ENCODE data around the gene GGACT.

The GGACT gene

DNA sequence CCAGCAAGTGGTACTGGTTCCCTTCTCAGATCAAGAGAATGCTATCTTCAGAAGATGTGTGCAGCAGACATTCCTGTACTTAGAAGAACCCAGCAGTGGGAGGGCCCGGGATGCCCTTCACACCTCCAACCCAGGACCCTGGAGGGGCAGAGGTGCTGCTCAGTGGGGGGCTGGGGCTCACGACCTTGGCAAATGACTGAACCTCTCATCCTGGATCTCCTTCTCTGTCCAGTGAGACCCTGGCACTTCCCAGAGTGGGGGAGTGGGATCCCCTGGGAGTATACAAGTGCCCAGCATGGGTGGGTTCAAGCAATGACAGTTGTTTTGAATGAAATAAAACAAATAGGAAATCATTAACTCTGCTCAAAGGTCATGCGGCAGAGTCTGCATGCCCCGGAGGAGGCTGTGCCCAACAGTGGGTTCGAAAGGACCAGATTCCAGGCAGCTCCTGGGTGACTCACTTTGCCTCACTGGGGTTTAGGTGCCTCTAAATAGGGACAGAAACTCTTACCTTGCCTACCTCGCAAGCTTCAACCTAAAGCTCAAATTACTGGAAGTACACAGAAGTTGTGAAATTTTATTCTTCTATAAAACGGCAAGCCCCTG is 26.9 kb downstream of the GGACT start:
- Histone ChIP-seq H3K9me3 (ENCODE audit: control insufficient read depth, low read length) (no peaks in the 10 kb centered on the region), H3K9ac (no peak overlapping the region), H3K36me3 (ENCODE audit: control insufficient read depth, insufficient read depth, low read length) (no peaks in the 10 kb centered on the region), H3K79me2 (no peaks in the 10 kb centered on the region), H3K4me3 (ENCODE audit: low read depth, low read length) (no peak overlapping the region), H3K27me3 (ENCODE audit: control insufficient read depth, insufficient read depth, low read length) (no peaks in the 10 kb centered on the region), H3K4me1 (no peaks in the 10 kb centered on the region), H3K4me2 (ENCODE audit: low read length) (no peak overlapping the region), H2AFZ (no peak overlapping the region), H3K27ac (no peak overlapping the region)
- TF ChIP-seq, protein P1, sequence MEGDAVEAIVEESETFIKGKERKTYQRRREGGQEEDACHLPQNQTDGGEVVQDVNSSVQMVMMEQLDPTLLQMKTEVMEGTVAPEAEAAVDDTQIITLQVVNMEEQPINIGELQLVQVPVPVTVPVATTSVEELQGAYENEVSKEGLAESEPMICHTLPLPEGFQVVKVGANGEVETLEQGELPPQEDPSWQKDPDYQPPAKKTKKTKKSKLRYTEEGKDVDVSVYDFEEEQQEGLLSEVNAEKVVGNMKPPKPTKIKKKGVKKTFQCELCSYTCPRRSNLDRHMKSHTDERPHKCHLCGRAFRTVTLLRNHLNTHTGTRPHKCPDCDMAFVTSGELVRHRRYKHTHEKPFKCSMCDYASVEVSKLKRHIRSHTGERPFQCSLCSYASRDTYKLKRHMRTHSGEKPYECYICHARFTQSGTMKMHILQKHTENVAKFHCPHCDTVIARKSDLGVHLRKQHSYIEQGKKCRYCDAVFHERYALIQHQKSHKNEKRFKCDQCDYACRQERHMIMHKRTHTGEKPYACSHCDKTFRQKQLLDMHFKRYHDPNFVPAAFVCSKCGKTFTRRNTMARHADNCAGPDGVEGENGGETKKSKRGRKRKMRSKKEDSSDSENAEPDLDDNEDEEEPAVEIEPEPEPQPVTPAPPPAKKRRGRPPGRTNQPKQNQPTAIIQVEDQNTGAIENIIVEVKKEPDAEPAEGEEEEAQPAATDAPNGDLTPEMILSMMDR (IDR thresholded peaks at IDR 0.05), result no peak

DNA sequence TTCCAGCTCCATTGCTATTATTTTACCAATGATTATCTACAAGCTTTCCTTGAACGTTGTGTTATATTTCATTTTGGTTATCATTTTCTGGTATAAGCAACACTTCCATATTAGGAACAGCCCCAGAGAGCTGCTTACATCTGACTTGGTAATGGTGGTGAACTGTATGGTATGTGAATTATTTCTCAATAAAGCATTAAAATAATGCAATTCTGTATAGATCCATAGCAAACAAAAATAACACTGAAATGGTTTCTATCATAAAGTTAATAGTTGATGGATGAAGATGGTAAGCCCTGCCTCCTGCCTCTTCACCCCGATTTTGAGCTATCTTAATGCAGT is 27.5 kb downstream of the GGACT start:
- Histone ChIP-seq H3K9me3 (ENCODE audit: control insufficient read depth, low read length) (no peaks in the 10 kb centered on the region), H3K79me2 (no peaks in the 10 kb centered on the region), H3K9ac (no peak overlapping the region), H2AFZ (no peak overlapping the region), H3K27ac (no peak overlapping the region), H3K4me2 (ENCODE audit: low read length) (no peak overlapping the region), H3K4me3 (ENCODE audit: low read depth, low read length) (no peak overlapping the region), H3K36me3 (ENCODE audit: control insufficient read depth, insufficient read depth, low read length) (no peaks in the 10 kb centered on the region), H3K4me1 (no peaks in the 10 kb centered on the region), H3K27me3 (ENCODE audit: control insufficient read depth, insufficient read depth, low read length) (no peaks in the 10 kb centered on the region)
- TF ChIP-seq, protein P1 (IDR thresholded peaks at IDR 0.05), result no peak

DNA sequence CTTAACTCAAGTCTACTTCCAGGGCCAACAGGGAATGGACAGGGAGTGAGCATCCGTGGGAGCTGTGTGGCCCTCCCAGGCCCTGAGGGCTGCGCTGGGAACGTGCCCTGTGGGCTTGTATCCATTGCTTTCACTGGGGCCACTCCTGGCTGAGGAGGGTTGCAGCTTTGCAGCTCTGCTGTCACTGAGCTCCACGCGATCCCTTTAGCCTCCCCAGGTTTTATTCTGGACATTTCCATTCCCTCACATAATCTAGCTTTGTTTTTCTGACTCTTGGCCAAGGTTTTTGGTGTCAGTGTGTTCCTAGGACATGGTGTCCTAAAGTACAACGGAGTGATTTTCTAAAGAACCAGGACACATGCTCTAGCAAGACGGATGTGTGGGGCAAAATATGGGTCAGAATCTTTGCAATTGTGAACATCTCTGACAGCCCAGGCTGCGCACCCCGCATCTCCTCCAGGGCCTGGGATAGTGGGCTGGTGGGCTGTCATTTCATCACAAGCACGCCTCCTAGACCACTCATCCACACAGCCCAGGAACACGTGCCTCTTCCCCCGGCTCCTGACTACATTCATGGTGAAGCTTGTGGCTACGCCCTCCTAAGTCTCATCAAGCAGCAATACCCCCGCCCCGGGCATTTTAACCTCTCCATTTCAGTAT is 28.0 kb downstream of the GGACT start:
- H3K4me1 ChIP-seq, result no peaks in the 10 kb centered on the region
- H3K4me2 ChIP-seq (ENCODE audit: low read length), result no peak overlapping the region
- no peaks in the 10 kb centered on the region for H3K27me3 ChIP-seq (ENCODE audit: control insufficient read depth, insufficient read depth, low read length)
- no peak overlapping the region for H3K27ac ChIP-seq
- TF ChIP-seq, protein P1 (IDR thresholded peaks at IDR 0.05), result no peak
- H3K4me3 ChIP-seq (ENCODE audit: low read depth, low read length), result no peak overlapping the region
- H2AFZ ChIP-seq, result no peak overlapping the region
- H3K79me2 ChIP-seq, result no peaks in the 10 kb centered on the region
- H3K36me3 ChIP-seq (ENCODE audit: control insufficient read depth, insufficient read depth, low read length), result no peaks in the 10 kb centered on the region
- H3K9me3 ChIP-seq (ENCODE audit: control insufficient read depth, low read length), result no peaks in the 10 kb centered on the region
- no peak overlapping the region for H3K9ac ChIP-seq

DNA sequence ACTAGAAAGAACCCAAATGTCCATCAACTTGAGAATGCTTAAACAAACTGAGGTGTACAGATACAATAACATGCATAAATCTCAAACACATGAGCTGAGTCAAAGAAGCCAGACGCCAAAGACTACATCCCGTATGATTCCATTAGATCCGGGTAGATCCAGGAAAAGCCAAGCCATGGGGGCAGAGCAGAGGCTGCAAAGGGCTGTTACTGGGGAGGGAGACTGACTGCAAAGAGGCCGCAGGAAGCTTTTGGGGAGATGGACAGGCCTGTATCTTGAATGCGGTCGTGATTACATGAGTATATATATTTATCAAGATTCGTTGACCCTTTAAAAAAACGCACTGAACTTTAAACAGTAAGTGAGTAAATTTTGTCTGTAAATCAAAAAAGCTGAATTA is 28.7 kb downstream of the GGACT start:
- no peaks in the 10 kb centered on the region for H3K36me3 ChIP-seq (ENCODE audit: control insufficient read depth, insufficient read depth, low read length)

More for the DNA sequence above, 28.7 kb downstream of the GGACT start:
- Histone ChIP-seq H3K27me3 (ENCODE audit: control insufficient read depth, insufficient read depth, low read length) (no peaks in the 10 kb centered on the region), H2AFZ (no peak overlapping the region), H3K4me3 (ENCODE audit: low read depth, low read length) (no peak overlapping the region), H3K27ac (no peak overlapping the region), H3K9ac (no peak overlapping the region), H3K79me2 (no peaks in the 10 kb centered on the region), H3K4me1 (no peaks in the 10 kb centered on the region), H3K9me3 (ENCODE audit: control insufficient read depth, low read length) (no peaks in the 10 kb centered on the region), H3K4me2 (ENCODE audit: low read length) (no peak overlapping the region)
- TF ChIP-seq, protein P1 (IDR thresholded peaks at IDR 0.05), result no peak
